Body of pancreas (tissue), 4 donors: Measurements from ENCODE around the gene PIK3CD.

Experiments used
- POLR2A ChIP-seq, 3 donors: fragments of 450-650 bp; IDR thresholded peaks; one replicate each; pipeline ENCODE4 v1.6.1; 2016; ENCODE audit warnings: antibody characterized with exemption in 3 of 3, mild to moderate bottlenecking in 2 of 3
- TF ChIP-seq, protein P1 (sequence below), 7 experiments: fragments of 450-650 bp in 4 of 7; fragments of 200-600 bp in 3 of 7; sonication (generic) in 3 of 7; IDR thresholded peaks; one replicate each; pipeline ENCODE4 v1.5.1; 2016 to 2019; ENCODE audit warnings: antibody characterized with exemption in 7 of 7

DNA sequence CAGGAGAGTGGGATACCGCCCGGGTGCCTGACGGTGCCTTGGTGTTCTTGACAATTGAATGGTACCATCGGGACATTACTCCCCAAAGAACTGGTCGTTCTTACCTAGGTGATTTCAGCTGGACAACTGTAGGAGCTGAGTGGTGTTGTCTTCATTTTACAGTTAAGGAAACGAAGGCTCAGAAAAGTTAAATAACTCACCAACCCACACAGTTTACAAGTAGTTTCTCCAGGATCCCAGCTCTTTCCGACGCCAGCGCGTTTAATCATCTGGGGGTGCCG is 1.6 kb downstream of the PIK3CD start:
- TF ChIP-seq, protein P1, sequence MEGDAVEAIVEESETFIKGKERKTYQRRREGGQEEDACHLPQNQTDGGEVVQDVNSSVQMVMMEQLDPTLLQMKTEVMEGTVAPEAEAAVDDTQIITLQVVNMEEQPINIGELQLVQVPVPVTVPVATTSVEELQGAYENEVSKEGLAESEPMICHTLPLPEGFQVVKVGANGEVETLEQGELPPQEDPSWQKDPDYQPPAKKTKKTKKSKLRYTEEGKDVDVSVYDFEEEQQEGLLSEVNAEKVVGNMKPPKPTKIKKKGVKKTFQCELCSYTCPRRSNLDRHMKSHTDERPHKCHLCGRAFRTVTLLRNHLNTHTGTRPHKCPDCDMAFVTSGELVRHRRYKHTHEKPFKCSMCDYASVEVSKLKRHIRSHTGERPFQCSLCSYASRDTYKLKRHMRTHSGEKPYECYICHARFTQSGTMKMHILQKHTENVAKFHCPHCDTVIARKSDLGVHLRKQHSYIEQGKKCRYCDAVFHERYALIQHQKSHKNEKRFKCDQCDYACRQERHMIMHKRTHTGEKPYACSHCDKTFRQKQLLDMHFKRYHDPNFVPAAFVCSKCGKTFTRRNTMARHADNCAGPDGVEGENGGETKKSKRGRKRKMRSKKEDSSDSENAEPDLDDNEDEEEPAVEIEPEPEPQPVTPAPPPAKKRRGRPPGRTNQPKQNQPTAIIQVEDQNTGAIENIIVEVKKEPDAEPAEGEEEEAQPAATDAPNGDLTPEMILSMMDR (IDR thresholded peaks at IDR 0.05) = no peak
- TF ChIP-seq POLR2A (IDR thresholded peaks at IDR 0.05) = no peak
